Hepatocyte (in vitro differentiated cells): ENCODE data around the gene CACHD1. TPM values are rescaled to one million over a fixed set of nuclear protein-coding genes. Genes with fewer than 3 reads are reported as not detected.
A peak's percentile ranks its signal among the peaks of the same experiment; 100 is the strongest.

Experiments used
- DNase-seq: peaks from one replicate; pipeline ENCODE4 v3.0.0-alpha.2; 2016; ENCODE audit warnings: low spot score
- H2AFZ ChIP-seq: fragments of 200-600 bp; sonication (generic); 2 replicates; pipeline ENCODE4 v1.6.0; 2016; ENCODE audit warnings: antibody characterized with exemption, mild to moderate bottlenecking
- H3K27ac ChIP-seq: fragments of 200-600 bp; sonication (generic); 2 replicates; pipeline ENCODE4 v1.5.1; 2016; ENCODE audit warnings: mild to moderate bottlenecking
- H3K27me3 ChIP-seq: fragments of 200-600 bp; sonication (generic); 2 replicates; pipeline ENCODE4 v1.6.1; 2016
- H3K36me3 ChIP-seq: fragments of 200-600 bp; sonication (generic); replicated peaks from 2 replicates; pipeline ENCODE4 v1.5.1; 2016; ENCODE audit warnings: low read depth; ENCODE audit not compliant: insufficient read depth
- H3K4me1 ChIP-seq: fragments of 200-600 bp; sonication (generic); 2 replicates; pipeline ENCODE4 v1.5.1; 2016; ENCODE audit warnings: mild to moderate bottlenecking, moderate library complexity; ENCODE audit not compliant: insufficient read depth
- H3K4me2 ChIP-seq: fragments of 200-600 bp; sonication (generic); 2 replicates; pipeline ENCODE4 v1.6.0; 2016
- H3K4me3 ChIP-seq: fragments of 200-600 bp; sonication (generic); 2 replicates; pipeline ENCODE4 v1.5.1; 2016; ENCODE audit warnings: mild to moderate bottlenecking
- H3K79me2 ChIP-seq: fragments of 200-600 bp; sonication (generic); 2 replicates; pipeline ENCODE4 v1.6.0; 2017; ENCODE audit warnings: mild to moderate bottlenecking
- H3K9me2 ChIP-seq: fragments of 200-600 bp; sonication (generic); replicated peaks from 2 replicates; pipeline ENCODE4 v1.6.0; 2017; ENCODE audit warnings: mild to moderate bottlenecking; ENCODE audit not compliant: insufficient read depth
- H3K9me3 ChIP-seq: fragments of 200-600 bp; sonication (generic); 2 replicates; pipeline ENCODE4 v1.5.1; 2016; ENCODE audit warnings: low read depth, mild to moderate bottlenecking
- H4K20me1 ChIP-seq: fragments of 200-600 bp; sonication (generic); 2 replicates; pipeline ENCODE4 v1.6.0; 2016; ENCODE audit warnings: mild to moderate bottlenecking; ENCODE audit not compliant: insufficient read depth, poor library complexity, severe bottlenecking
- CTCF ChIP-seq: fragments of 200-600 bp; sonication (generic); IDR thresholded peaks from 2 replicates; pipeline ENCODE4 v1.5.1; 2016; ENCODE audit warnings: antibody characterized with exemption, mild to moderate bottlenecking; ENCODE audit not compliant: poor library complexity
- EZH2 ChIP-seq: fragments of 200-600 bp; sonication (generic); IDR thresholded peaks from 2 replicates; pipeline ENCODE4 v1.6.1; 2016; ENCODE audit warnings: antibody characterized with exemption, mild to moderate bottlenecking, borderline replicate concordance
- EZH2phosphoT487 ChIP-seq: fragments of 200-600 bp; sonication (generic); IDR thresholded peaks from one replicate; pipeline ENCODE4 v1.6.1; 2018; ENCODE audit warnings: antibody characterized with exemption, mild to moderate bottlenecking, low read depth, moderate library complexity; ENCODE audit not compliant: unreplicated experiment, severe bottlenecking
- WGBS: methylation state at CpG from one replicate; pipeline ENCODE4 v1.1.6; 2016; ENCODE audit warnings: low lambda C conversion rate; ENCODE audit errors: missing lambda C conversion rate; 5-methylcytosine and 5-hydroxymethylcytosine counted together
- polyA plus RNA-seq: library from polyadenylated mRNA; unstranded; fragments of >200 nt; fragmentation: Nextera tagmentation; extraction: Ambion mirVana; gene quantifications from 2 replicates; pipeline ENCODE4 v1.2.1, GENCODE V29; 2016
- total RNA-seq: library from RNA; depleted of rRNA; stranded (reverse); fragments of >200 nt; gene quantifications from 2 replicates; pipeline ENCODE4 v1.2.3, GENCODE V29; 2014

The CACHD1 gene
- total and polyA plus RNA-seq, 2 experiments from 2014 or later = 23.8 to 39.7 TPM

GRCh38 chr1:64691626-64692025 lies 221.7 kb downstream of the CACHD1 start:
- WGBS = 82% methylated on average over 7 of the region's 7 CpGs
- H3K9me3 ChIP-seq = no peaks in the 10 kb centered on the region
- no peak overlapping the region for H2AFZ ChIP-seq
- H3K36me3 ChIP-seq = no peaks in the 10 kb centered on the region
- no peak for TF ChIP-seq EZH2
- no peaks in the 10 kb centered on the region for H3K9me2 ChIP-seq
- H3K79me2 ChIP-seq = no peaks in the 10 kb centered on the region
- peak overlapping the region; percentile 27 for H3K27ac ChIP-seq
- no peaks in the 10 kb centered on the region for H3K27me3 ChIP-seq
- no peaks in the 10 kb centered on the region for H3K4me1 ChIP-seq
- no peaks in the 10 kb centered on the region for H4K20me1 ChIP-seq
- H3K4me2 ChIP-seq = peak overlapping the region; percentile 15
- no peak for DNase-seq
- H3K4me3 ChIP-seq = no peak overlapping the region

- no peaks in the 10 kb centered on the region for H3K79me2 ChIP-seq
- H3K9me3 ChIP-seq = no peaks in the 10 kb centered on the region
- no peaks in the 10 kb centered on the region for H3K27me3 ChIP-seq
- no peaks in the 10 kb centered on the region for H3K36me3 ChIP-seq
- no peaks in the 10 kb centered on the region for H3K9me2 ChIP-seq
- TF ChIP-seq CTCF (no peak), EZH2 (no peak), EZH2phosphoT487 (no peak)
- H3K27ac ChIP-seq = no peak overlapping the region
- no peaks in the 10 kb centered on the region for H4K20me1 ChIP-seq
- no peak overlapping the region for H3K4me2 ChIP-seq
- H2AFZ ChIP-seq = no peak overlapping the region
- no peak overlapping the region for H3K4me3 ChIP-seq
- DNase-seq = no peak
- no peaks in the 10 kb centered on the region for H3K4me1 ChIP-seq
- WGBS = 40% methylated on average over 1 of the region's 1 CpG
These were observed 223.0 kb downstream of the CACHD1 start for GRCh38 chr1:64692911-64693310.

- Histone ChIP-seq H3K4me3 (no peak overlapping the region), H3K9me3 (no peaks in the 10 kb centered on the region), H3K79me2 (no peaks in the 10 kb centered on the region), H2AFZ (no peak overlapping the region), H3K4me2 (no peak overlapping the region), H3K9me2 (no peaks in the 10 kb centered on the region), H3K27ac (no peak overlapping the region), H3K27me3 (no peaks in the 10 kb centered on the region), H3K4me1 (no peaks in the 10 kb centered on the region), H3K36me3 (no peaks in the 10 kb centered on the region), H4K20me1 (no peaks in the 10 kb centered on the region)
- TF ChIP-seq CTCF (no peak), EZH2phosphoT487 (no peak), EZH2 (no peak)
- 90% methylated on average over 5 of the region's 5 CpGs for WGBS
- no peak for DNase-seq
These were observed 223.5 kb downstream of the CACHD1 start for GRCh38 chr1:64693406-64693805.

- Histone ChIP-seq H3K4me3 (no peak overlapping the region), H3K79me2 (no peaks in the 10 kb centered on the region), H2AFZ (no peak overlapping the region), H3K4me2 (no peak overlapping the region), H3K9me3 (no peaks in the 10 kb centered on the region), H3K27ac (no peak overlapping the region), H4K20me1 (no peaks in the 10 kb centered on the region), H3K36me3 (no peaks in the 10 kb centered on the region), H3K9me2 (no peaks in the 10 kb centered on the region), H3K27me3 (no peaks in the 10 kb centered on the region), H3K4me1 (no peaks in the 10 kb centered on the region)
- 92% methylated on average over 3 of the region's 3 CpGs for WGBS
- no peak for DNase-seq
- TF ChIP-seq EZH2 (no peak), CTCF (no peak), EZH2phosphoT487 (no peak)
These were observed 226.9 kb downstream of the CACHD1 start for GRCh38 chr1:64696879-64697278.
